ENCODE measurements around the gene DEGS2. TPM values are rescaled to one million over a fixed set of nuclear protein-coding genes. Genes with fewer than 3 reads are reported as not detected.

The DEGS2 gene
- total and polyA plus RNA-seq, 10 donors = 0.33 to 3.2 (median 1.3) TPM

GRCh38 chr14:100147181-100147631 is 12.2 kb downstream of the DEGS2 start:
- peak; percentile 89 for DNase-seq
- 4 to 60% (median 28%) methylated on average over 3 to 20 of the region's 20 CpGs for WGBS, 5 donors

DNA sequence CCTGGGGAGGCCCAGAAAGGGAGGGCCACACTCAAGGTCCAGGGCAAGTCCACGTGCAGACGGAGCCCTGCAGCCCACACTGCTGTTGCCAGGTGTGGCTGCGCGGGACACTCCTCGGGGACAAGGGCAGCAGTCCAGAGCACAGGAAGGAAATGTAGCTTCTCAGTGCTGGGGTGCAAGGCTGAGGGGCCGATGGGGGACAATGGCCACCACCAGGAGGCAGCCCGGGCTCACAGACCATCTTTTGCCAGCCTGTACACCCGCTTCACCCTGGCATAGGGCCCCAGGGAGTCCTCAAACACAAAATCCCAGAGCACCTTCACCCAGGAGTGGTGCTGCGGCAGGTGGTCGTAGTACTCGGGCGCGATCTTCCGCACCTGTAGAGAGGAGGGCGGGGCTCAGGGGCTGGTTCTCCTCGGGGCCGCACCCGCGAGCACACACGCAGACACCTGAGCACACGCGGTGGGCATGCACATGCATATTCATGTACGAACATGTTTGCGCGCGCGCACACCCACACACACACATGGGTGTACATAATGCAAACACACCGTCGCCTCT is 12.8 kb downstream of the DEGS2 start:
- TF ChIP-seq, protein P1, sequence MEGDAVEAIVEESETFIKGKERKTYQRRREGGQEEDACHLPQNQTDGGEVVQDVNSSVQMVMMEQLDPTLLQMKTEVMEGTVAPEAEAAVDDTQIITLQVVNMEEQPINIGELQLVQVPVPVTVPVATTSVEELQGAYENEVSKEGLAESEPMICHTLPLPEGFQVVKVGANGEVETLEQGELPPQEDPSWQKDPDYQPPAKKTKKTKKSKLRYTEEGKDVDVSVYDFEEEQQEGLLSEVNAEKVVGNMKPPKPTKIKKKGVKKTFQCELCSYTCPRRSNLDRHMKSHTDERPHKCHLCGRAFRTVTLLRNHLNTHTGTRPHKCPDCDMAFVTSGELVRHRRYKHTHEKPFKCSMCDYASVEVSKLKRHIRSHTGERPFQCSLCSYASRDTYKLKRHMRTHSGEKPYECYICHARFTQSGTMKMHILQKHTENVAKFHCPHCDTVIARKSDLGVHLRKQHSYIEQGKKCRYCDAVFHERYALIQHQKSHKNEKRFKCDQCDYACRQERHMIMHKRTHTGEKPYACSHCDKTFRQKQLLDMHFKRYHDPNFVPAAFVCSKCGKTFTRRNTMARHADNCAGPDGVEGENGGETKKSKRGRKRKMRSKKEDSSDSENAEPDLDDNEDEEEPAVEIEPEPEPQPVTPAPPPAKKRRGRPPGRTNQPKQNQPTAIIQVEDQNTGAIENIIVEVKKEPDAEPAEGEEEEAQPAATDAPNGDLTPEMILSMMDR (IDR thresholded peaks at IDR 0.05 in 8 of 11, conservative IDR thresholded peaks at IDR 0.05 in 3 of 11) = peak in 6 of 11 experiments; percentile 8 to 43 (median 24)
- TF ChIP-seq POLR2A (IDR thresholded peaks at IDR 0.05) = no peak
- TF ChIP-seq POLR2AphosphoS5 (IDR thresholded peaks at IDR 0.05) = peak; percentile 28 to 69 (median 28)
- 79 to 88% (median 86%) methylated on average over 17 to 29 of the region's 29 CpGs for WGBS, 5 donors
- DNase-seq = no peak
- Histone ChIP-seq H3K9me3 (no peaks in the 10 kb centered on the region), H3K27me3 (replicated peaks in 1 of 7) (peaks cover 0 to 12% (median 0%) of the 10 kb centered on the region in 7 donors), H3K4me1 (peaks cover 9 to 72% (median 38%) of the 10 kb centered on the region in 6 donors), H3K27ac (peak overlapping the region in 6 of 8 donors; percentile 15 to 76 (median 49)), H3K4me3 (peak overlapping the region in 1 of 8 donors; percentile 36), H3K36me3 (peaks cover 0 to 46% (median 29%) of the 10 kb centered on the region in 6 donors)
- intact Hi-C loops (cut with DNase I; ENCODE audit: low total_unique reads) = no loop called here

More at GRCh38 chr14:100147181-100147631, 12.2 kb downstream of the DEGS2 start:
- Histone ChIP-seq H3K4me3 (peak overlapping the region in 2 of 8 donors; percentile 5 to 36), H3K4me1 (peaks cover 9 to 66% (median 33%) of the 10 kb centered on the region in 6 donors), H3K9me3 (no peaks in the 10 kb centered on the region), H3K36me3 (peaks cover 0 to 40% (median 23%) of the 10 kb centered on the region in 6 donors), H3K27ac (peak overlapping the region in 7 of 8 donors; percentile 13 to 76 (median 44)), H3K27me3 (replicated peaks in 1 of 7) (peaks cover 0 to 12% (median 0%) of the 10 kb centered on the region in 7 donors)
- no peak for TF ChIP-seq POLR2A (IDR thresholded peaks at IDR 0.05)
- TF ChIP-seq, protein P1 (IDR thresholded peaks at IDR 0.05 in 8 of 11, conservative IDR thresholded peaks at IDR 0.05 in 3 of 11) = no peak
- TF ChIP-seq POLR2AphosphoS5 (IDR thresholded peaks at IDR 0.05) = peak; percentile 35 to 66 (median 52)
- intact Hi-C loops (cut with DNase I; ENCODE audit: low total_unique reads) = no loop called here

GRCh38 chr14:100145682-100146464 is 13.6 kb downstream of the DEGS2 start:
- TF ChIP-seq, protein P1 (IDR thresholded peaks at IDR 0.05 in 8 of 11, conservative IDR thresholded peaks at IDR 0.05 in 3 of 11) = no peak
- TF ChIP-seq POLR2AphosphoS5 (IDR thresholded peaks at IDR 0.05) = peak in 2 of 3 donors; percentile 3 to 58
- peaks cover 9 to 79% (median 39%) of the 10 kb centered on the region in 6 donors for H3K4me1 ChIP-seq

More at GRCh38 chr14:100145682-100146464, 13.6 kb downstream of the DEGS2 start:
- H3K4me3 ChIP-seq = no peak overlapping the region
- H3K27me3 ChIP-seq (replicated peaks in 1 of 7) = peaks cover 0 to 9% (median 0%) of the 10 kb centered on the region in 7 donors
- intact Hi-C loops (cut with DNase I; ENCODE audit: low total_unique reads) = no loop called here
- DNase-seq = no peak
- H3K9me3 ChIP-seq = no peaks in the 10 kb centered on the region
- H3K27ac ChIP-seq = peak overlapping the region in 2 of 8 donors; percentile 54 to 76
- H3K36me3 ChIP-seq = peaks cover 0 to 53% (median 36%) of the 10 kb centered on the region in 6 donors
- WGBS, 5 donors = 85 to 93% (median 90%) methylated on average over 11 to 27 of the region's 27 CpGs

All from spleen (tissue), 11 donors.